ENCODE measurements around the gene GRIK4.

GRIK4 gene

GRCh38 chr11:120704256-120704750 lies 192.8 kb downstream of the GRIK4 start:
- DNase-seq (ENCODE audit: low read depth in 2 of 2): no peak

- no peak for DNase-seq (ENCODE audit: low read depth in 2 of 2)
Measured at GRCh38 chr11:120706257-120706656, 194.7 kb downstream of the GRIK4 start.

- no peak for DNase-seq (ENCODE audit: low read depth in 2 of 2)
Measured at GRCh38 chr11:120707098-120707497, 195.6 kb downstream of the GRIK4 start.

- DNase-seq (ENCODE audit: low read depth in 2 of 2): no peak
Measured at GRCh38 chr11:120707663-120708062, 196.1 kb downstream of the GRIK4 start.

- DNase-seq (ENCODE audit: low read depth in 2 of 2): no peak
Measured at GRCh38 chr11:120708511-120709183, 197.1 kb downstream of the GRIK4 start.

- DNase-seq (ENCODE audit: low read depth in 2 of 2): no peak
Measured at GRCh38 chr11:120709808-120710207, 198.3 kb downstream of the GRIK4 start.

- DNase-seq (ENCODE audit: low read depth in 2 of 2): no peak
Measured at GRCh38 chr11:120710354-120711131, 199.0 kb downstream of the GRIK4 start.

GRCh38 chr11:120712014-120712413 lies 200.5 kb downstream of the GRIK4 start:
- DNase-seq (ENCODE audit: low read depth in 2 of 2): no peak

- no peak for DNase-seq (ENCODE audit: low read depth in 2 of 2)
Measured at GRCh38 chr11:120712881-120713280, 201.3 kb downstream of the GRIK4 start.

- DNase-seq (ENCODE audit: low read depth in 2 of 2): no peak
Measured at GRCh38 chr11:120713296-120713695, 201.7 kb downstream of the GRIK4 start.

GRCh38 chr11:120714438-120714837 lies 202.9 kb downstream of the GRIK4 start:
- no peak for DNase-seq (ENCODE audit: low read depth in 2 of 2)

- no peak for DNase-seq (ENCODE audit: low read depth in 2 of 2)
Measured at GRCh38 chr11:120715239-120715638, 203.7 kb downstream of the GRIK4 start.

- DNase-seq (ENCODE audit: low read depth in 2 of 2): no peak
Measured at GRCh38 chr11:120717042-120717441, 205.5 kb downstream of the GRIK4 start.

GRCh38 chr11:120717623-120718022 lies 206.1 kb downstream of the GRIK4 start:
- no peak for DNase-seq (ENCODE audit: low read depth in 2 of 2)

GRCh38 chr11:120718171-120718570 lies 206.6 kb downstream of the GRIK4 start:
- DNase-seq (ENCODE audit: low read depth in 2 of 2): no peak

GRCh38 chr11:120719348-120719747 lies 207.8 kb downstream of the GRIK4 start:
- no peak for DNase-seq (ENCODE audit: low read depth in 2 of 2)

GRCh38 chr11:120720760-120721159 lies 209.2 kb downstream of the GRIK4 start:
- DNase-seq (ENCODE audit: low read depth in 2 of 2): no peak

GRCh38 chr11:120722524-120722923 lies 211.0 kb downstream of the GRIK4 start:
- no peak for DNase-seq (ENCODE audit: low read depth in 2 of 2)

- no peak for DNase-seq (ENCODE audit: low read depth in 2 of 2)
Measured at GRCh38 chr11:120723751-120724150, 212.2 kb downstream of the GRIK4 start.

- DNase-seq (ENCODE audit: low read depth in 2 of 2): no peak
Measured at GRCh38 chr11:120727752-120728151, 216.2 kb downstream of the GRIK4 start.

- DNase-seq (ENCODE audit: low read depth in 2 of 2): no peak
Measured at GRCh38 chr11:120735035-120735434, 223.5 kb downstream of the GRIK4 start.

GRCh38 chr11:120738516-120739046 lies 227.0 kb downstream of the GRIK4 start:
- no peak for DNase-seq (ENCODE audit: low read depth in 2 of 2)

- no peak for DNase-seq (ENCODE audit: low read depth in 2 of 2)
Measured at GRCh38 chr11:120739780-120740179, 228.2 kb downstream of the GRIK4 start.

All from stimulated activated CD4-positive, alpha-beta T cell treated with anti-CD3 and anti-CD28 coated beads, Interleukin-1b, Interleukin-23, amount 100 ng/mL, for 1 hour (primary cell).